Parathyroid adenoma (tissue), 2 donors: Measurements from ENCODE around the gene SPOPL.

ENCODE experiments used
- H2AFZ ChIP-seq: fragments of 300-600 bp; sonication (generic); one replicate; pipeline ENCODE4 v1.7.0; 2017; ENCODE audit warnings: antibody characterized with exemption, mild to moderate bottlenecking
- H3K27ac ChIP-seq: fragments of 300-600 bp; sonication (generic); one replicate; pipeline ENCODE4 v1.7.0; 2017
- H3K27me3 ChIP-seq: fragments of 300-600 bp; sonication (generic); one replicate; pipeline ENCODE4 v1.7.0; 2017; ENCODE audit warnings: low read length; ENCODE audit not compliant: control insufficient read depth, insufficient read depth
- H3K36me3 ChIP-seq: fragments of 300-600 bp; sonication (generic); one replicate; pipeline ENCODE4 v1.7.0; 2017; ENCODE audit warnings: low read length; ENCODE audit not compliant: control insufficient read depth, insufficient read depth
- H3K4me1 ChIP-seq: fragments of 300-600 bp; sonication (generic); one replicate; pipeline ENCODE4 v1.7.0; 2017; ENCODE audit warnings: control low read depth
- H3K4me2 ChIP-seq: fragments of 300-600 bp; sonication (generic); one replicate; pipeline ENCODE4 v1.7.0; 2017; ENCODE audit warnings: low read length
- H3K4me3 ChIP-seq: fragments of 300-600 bp; sonication (generic); one replicate; pipeline ENCODE4 v1.7.0; 2017; ENCODE audit warnings: low read depth, low read length
- H3K79me2 ChIP-seq: fragments of 300-600 bp; sonication (generic); one replicate; pipeline ENCODE4 v1.7.0; 2017; ENCODE audit warnings: control low read depth
- H3K9ac ChIP-seq: fragments of 300-600 bp; sonication (generic); one replicate; pipeline ENCODE4 v1.7.0; 2017; ENCODE audit warnings: mild to moderate bottlenecking
- H3K9me3 ChIP-seq: fragments of 300-600 bp; sonication (generic); one replicate; pipeline ENCODE4 v1.7.0; 2017; ENCODE audit warnings: low read length; ENCODE audit not compliant: control insufficient read depth
- CTCF ChIP-seq: fragments of 300-600 bp; sonication (generic); IDR thresholded peaks from one replicate; pipeline ENCODE4 v1.7.0; 2017; ENCODE audit warnings: antibody characterized with exemption, mild to moderate bottlenecking
- donor health status: primary hyperparathyroidism.

The SPOPL gene

GRCh38 chr2:138492160-138492559 is 9.4 kb upstream of the SPOPL start:
- no peak for TF ChIP-seq CTCF
- no peak overlapping the region for H3K4me3 ChIP-seq
- H3K27ac ChIP-seq = no peak overlapping the region

GRCh38 chr2:138493334-138493733 is 8.2 kb upstream of the SPOPL start:
- Histone ChIP-seq H3K9me3 (no peaks in the 10 kb centered on the region), H3K4me2 (no peak overlapping the region), H3K79me2 (no peaks in the 10 kb centered on the region), H3K27ac (no peak overlapping the region), H3K4me3 (no peak overlapping the region), H2AFZ (no peak overlapping the region), H3K4me1 (no peaks in the 10 kb centered on the region), H3K36me3 (no peaks in the 10 kb centered on the region), H3K9ac (no peak overlapping the region), H3K27me3 (no peaks in the 10 kb centered on the region)
- TF ChIP-seq CTCF = no peak

More at GRCh38 chr2:138492160-138492559, 9.4 kb upstream of the SPOPL start:
- H3K27me3 ChIP-seq = no peaks in the 10 kb centered on the region
- no peak overlapping the region for H3K9ac ChIP-seq
- H3K4me1 ChIP-seq = no peaks in the 10 kb centered on the region
- no peak overlapping the region for H2AFZ ChIP-seq
- H3K4me2 ChIP-seq = no peak overlapping the region
- H3K36me3 ChIP-seq = no peaks in the 10 kb centered on the region
- H3K9me3 ChIP-seq = no peaks in the 10 kb centered on the region
- H3K79me2 ChIP-seq = no peaks in the 10 kb centered on the region

- no peaks in the 10 kb centered on the region for H3K27me3 ChIP-seq
- H3K4me2 ChIP-seq = no peak overlapping the region
- no peaks in the 10 kb centered on the region for H3K79me2 ChIP-seq
- H3K4me3 ChIP-seq = no peak overlapping the region
- H3K4me1 ChIP-seq = no peaks in the 10 kb centered on the region
- no peak overlapping the region for H3K9ac ChIP-seq
- no peak overlapping the region for H3K27ac ChIP-seq
- H2AFZ ChIP-seq = no peak overlapping the region
- no peaks in the 10 kb centered on the region for H3K9me3 ChIP-seq
- TF ChIP-seq CTCF = no peak
- H3K36me3 ChIP-seq = no peaks in the 10 kb centered on the region
Measured at GRCh38 chr2:138494265-138494966, 7.2 kb upstream of the SPOPL start.

GRCh38 chr2:138495384-138495783 is 6.2 kb upstream of the SPOPL start:
- Histone ChIP-seq H3K79me2 (no peaks in the 10 kb centered on the region), H2AFZ (no peak overlapping the region), H3K27ac (no peak overlapping the region), H3K9ac (no peak overlapping the region), H3K4me3 (no peak overlapping the region), H3K36me3 (no peaks in the 10 kb centered on the region), H3K4me2 (no peak overlapping the region), H3K27me3 (no peaks in the 10 kb centered on the region), H3K9me3 (no peaks in the 10 kb centered on the region), H3K4me1 (no peaks in the 10 kb centered on the region)
- TF ChIP-seq CTCF = no peak

GRCh38 chr2:138496096-138496651 is 5.4 kb upstream of the SPOPL start:
- no peak overlapping the region for H2AFZ ChIP-seq
- no peaks in the 10 kb centered on the region for H3K4me1 ChIP-seq
- no peaks in the 10 kb centered on the region for H3K9me3 ChIP-seq
- H3K4me2 ChIP-seq = no peak overlapping the region
- no peak for TF ChIP-seq CTCF
- no peaks in the 10 kb centered on the region for H3K27me3 ChIP-seq
- H3K79me2 ChIP-seq = no peaks in the 10 kb centered on the region
- no peaks in the 10 kb centered on the region for H3K36me3 ChIP-seq
- no peak overlapping the region for H3K27ac ChIP-seq
- H3K4me3 ChIP-seq = no peak overlapping the region
- H3K9ac ChIP-seq = no peak overlapping the region
